Measurements from ENCODE around the gene MCRIP2.

DNA sequence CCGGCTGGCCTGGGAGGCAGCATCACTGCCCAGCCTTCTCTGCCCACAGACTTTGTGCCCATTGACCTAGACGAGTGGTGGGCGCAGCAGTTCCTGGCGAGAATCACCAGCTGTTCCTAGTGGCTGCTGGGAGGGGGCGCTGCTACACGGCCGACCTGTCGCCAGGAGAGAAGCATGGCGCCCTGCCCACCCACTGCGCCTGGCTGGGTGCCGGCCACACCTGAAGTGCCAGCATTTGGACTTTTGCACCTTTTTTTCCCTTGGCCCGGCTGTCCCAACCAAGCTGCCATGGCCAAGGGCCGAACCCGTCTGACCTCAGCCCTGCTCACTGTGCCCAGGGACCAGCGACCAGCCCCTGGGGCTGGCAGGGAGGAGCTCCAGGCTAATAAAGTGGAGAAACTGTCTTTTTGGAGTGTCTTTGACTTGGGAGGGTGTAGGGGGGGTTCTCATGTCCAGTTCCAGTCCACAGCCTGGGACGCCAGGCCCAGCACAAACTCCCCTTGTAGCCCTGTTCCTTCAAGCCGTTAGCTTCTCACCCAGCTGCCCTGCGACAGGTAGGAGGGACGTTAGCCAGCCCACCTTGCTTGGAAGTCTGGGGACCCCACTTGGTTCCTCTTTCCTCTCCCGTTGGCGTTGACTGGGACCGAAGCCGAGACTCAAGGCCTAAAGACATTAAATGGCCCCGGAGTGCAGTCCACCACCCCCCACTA, 6.6 kb downstream of the MCRIP2 start:
- TF ChIP-seq, protein P1, sequence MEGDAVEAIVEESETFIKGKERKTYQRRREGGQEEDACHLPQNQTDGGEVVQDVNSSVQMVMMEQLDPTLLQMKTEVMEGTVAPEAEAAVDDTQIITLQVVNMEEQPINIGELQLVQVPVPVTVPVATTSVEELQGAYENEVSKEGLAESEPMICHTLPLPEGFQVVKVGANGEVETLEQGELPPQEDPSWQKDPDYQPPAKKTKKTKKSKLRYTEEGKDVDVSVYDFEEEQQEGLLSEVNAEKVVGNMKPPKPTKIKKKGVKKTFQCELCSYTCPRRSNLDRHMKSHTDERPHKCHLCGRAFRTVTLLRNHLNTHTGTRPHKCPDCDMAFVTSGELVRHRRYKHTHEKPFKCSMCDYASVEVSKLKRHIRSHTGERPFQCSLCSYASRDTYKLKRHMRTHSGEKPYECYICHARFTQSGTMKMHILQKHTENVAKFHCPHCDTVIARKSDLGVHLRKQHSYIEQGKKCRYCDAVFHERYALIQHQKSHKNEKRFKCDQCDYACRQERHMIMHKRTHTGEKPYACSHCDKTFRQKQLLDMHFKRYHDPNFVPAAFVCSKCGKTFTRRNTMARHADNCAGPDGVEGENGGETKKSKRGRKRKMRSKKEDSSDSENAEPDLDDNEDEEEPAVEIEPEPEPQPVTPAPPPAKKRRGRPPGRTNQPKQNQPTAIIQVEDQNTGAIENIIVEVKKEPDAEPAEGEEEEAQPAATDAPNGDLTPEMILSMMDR (IDR thresholded peaks at IDR 0.05), result peak in 1 of 3 experiments; percentile 25
- no peak for TF ChIP-seq POLR2A (IDR thresholded peaks at IDR 0.05)

Measured in testis (tissue), 2 donors.